HG02852 (cell line): Measurements from ENCODE around the gene DXO.
"Not testable (repeated sequence)": the region's sequence is repeated elsewhere in the genome, so short reads cannot be mapped to it uniquely, and the experiment has no call there.

Experiments used
- ATAC-seq: cut with Tn5 transposase; IDR thresholded peaks from one replicate; pipeline ENCODE4 v1.9.1; 2021; ENCODE audit warnings: mild to moderate bottlenecking, moderate library complexity; ENCODE audit not compliant: unreplicated experiment

The DXO gene

GRCh38 chr6:31980195-31980876, 8.4 kb upstream of the DXO start:
- ATAC-seq = not testable (repeated sequence)

GRCh38 chr6:31979238-31979898, 7.4 kb upstream of the DXO start:
- no peak for ATAC-seq

- ATAC-seq = no peak
Measured at GRCh38 chr6:31978831-31979230, 6.9 kb upstream of the DXO start.

- ATAC-seq = no peak
Measured at GRCh38 chr6:31977816-31978431, 6.0 kb upstream of the DXO start.

- not testable (repeated sequence) for ATAC-seq
Measured at GRCh38 chr6:31976065-31976464, 4.1 kb upstream of the DXO start.

GRCh38 chr6:31972709-31973350, 892 bp upstream of the DXO start:
- no peak for ATAC-seq

- no peak for ATAC-seq
Measured at GRCh38 chr6:31971279-31971992, 502 bp downstream of the DXO start.

- ATAC-seq = no peak
Measured at GRCh38 chr6:31970604-31971271, 1.2 kb downstream of the DXO start.

- ATAC-seq = no peak
Measured at GRCh38 chr6:31969712-31970603, 2.0 kb downstream of the DXO start.

- ATAC-seq = no peak
Measured at GRCh38 chr6:31968791-31969711, 2.9 kb downstream of the DXO start.

- no peak for ATAC-seq
Measured at GRCh38 chr6:31968326-31968725, 3.6 kb downstream of the DXO start.

GRCh38 chr6:31967926-31968320, 4.0 kb downstream of the DXO start:
- no peak for ATAC-seq

GRCh38 chr6:31966997-31967925, 4.7 kb downstream of the DXO start:
- no peak for ATAC-seq

- ATAC-seq = no peak
Measured at GRCh38 chr6:31966506-31966905, 5.4 kb downstream of the DXO start.

- ATAC-seq = no peak
Measured at GRCh38 chr6:31965700-31966099, 6.2 kb downstream of the DXO start.

GRCh38 chr6:31963921-31964320, 8.0 kb downstream of the DXO start:
- ATAC-seq = no peak

- no peak for ATAC-seq
Measured at GRCh38 chr6:31961616-31962015, 10.3 kb downstream of the DXO start.
